Naive thymus-derived CD4-positive, alpha-beta T cell (primary cell): ENCODE results near the gene RCSD1. TPM values are rescaled to one million over a fixed set of nuclear protein-coding genes. Genes with fewer than 3 reads are reported as not detected.

ENCODE experiments used
- ATAC-seq: fragments of 150-1000 bp; cut with Tn5 transposase; 2 replicates; pipeline ENCODE4 v1.10.0; 2021; ENCODE audit warnings: mild to moderate bottlenecking, moderate library complexity
- CTCF ChIA-PET: fragments of 350-600 bp; sonication (Branson Sonifier 250); formaldehyde crosslinking; loops from one replicate; lab custom pipeline; 2021; ENCODE audit warnings: antibody characterized with exemption; lab: Charles Lee
- POLR2A ChIA-PET: fragments of 350-600 bp; sonication (Branson Sonifier 250); formaldehyde crosslinking; loops from one replicate; lab custom pipeline; 2021; ENCODE audit warnings: antibody characterized with exemption, inconsistent platforms; lab: Charles Lee
- DNase-seq, 9 donors: peaks; one replicate each; pipeline versions ENCODE4 v3.0.0 to v3.0.0-alpha.2; 2020 to 2022; ENCODE audit warnings: mixed read lengths in 1 of 9
- H3K27ac ChIP-seq: one replicate; pipeline ENCODE4 v1.7.0; 2013; ENCODE audit warnings: mild to moderate bottlenecking, low read depth, low read length, moderate library complexity
- H3K27me3 ChIP-seq, 2 donors: one replicate each; pipeline ENCODE4 v1.7.0; 2013; ENCODE audit warnings: low read length in 2 of 2, mild to moderate bottlenecking in 2 of 2, moderate library complexity in 2 of 2; ENCODE audit not compliant: control insufficient read depth in 2 of 2, insufficient read depth in 2 of 2
- H3K36me3 ChIP-seq, 3 experiments: 1 replicate in 2 of 3; 2 replicates in 1 of 3; pipeline ENCODE4 v1.7.0; 2013; ENCODE audit warnings: low read length in 3 of 3, mild to moderate bottlenecking in 3 of 3, moderate library complexity in 1 of 3; ENCODE audit not compliant: insufficient read depth in 3 of 3, control insufficient read depth in 2 of 3
- H3K4me1 ChIP-seq, 2 donors: one replicate each; pipeline ENCODE4 v1.7.0; 2013; ENCODE audit warnings: low read length in 2 of 2, mild to moderate bottlenecking in 2 of 2, moderate library complexity in 1 of 2; ENCODE audit not compliant: control insufficient read depth in 2 of 2, insufficient read depth in 2 of 2
- H3K4me3 ChIP-seq: 2 replicates; pipeline ENCODE4 v1.7.0; 2013; ENCODE audit warnings: mild to moderate bottlenecking, low read length
- H3K9me3 ChIP-seq, 3 experiments: 1 replicate in 2 of 3; 2 replicates in 1 of 3; pipeline ENCODE4 v1.7.0; 2013; ENCODE audit warnings: low read length in 3 of 3; ENCODE audit not compliant: control insufficient read depth in 2 of 3
- H3K27ac Mint-ChIP-seq, 9 donors: one replicate each; pipeline ENCODE4 v1.8.0; 2020 to 2022; ENCODE audit warnings: mixed read lengths in 9 of 9, mild to moderate bottlenecking in 8 of 9, moderate library complexity in 5 of 9, inconsistent platforms in 2 of 9
- H3K27me3 Mint-ChIP-seq, 5 donors: one replicate each; pipeline ENCODE4 v1.8.0; 2021 to 2022; ENCODE audit warnings: mixed read lengths in 5 of 5, mild to moderate bottlenecking in 1 of 5
- H3K36me3 Mint-ChIP-seq, 5 donors: one replicate each; pipeline ENCODE4 v1.8.0; 2020 to 2022; ENCODE audit warnings: mixed read lengths in 5 of 5, mild to moderate bottlenecking in 3 of 5, inconsistent platforms in 1 of 5
- H3K4me1 Mint-ChIP-seq, 7 donors: one replicate each; pipeline ENCODE4 v1.8.0; 2020 to 2022; ENCODE audit warnings: mixed read lengths in 7 of 7, mild to moderate bottlenecking in 3 of 7, inconsistent platforms in 1 of 7
- H3K4me3 Mint-ChIP-seq, 10 donors: one replicate each; pipeline ENCODE4 v1.8.0; 2020 to 2022; ENCODE audit warnings: mild to moderate bottlenecking in 10 of 10, mixed read lengths in 10 of 10, moderate library complexity in 6 of 10, inconsistent platforms in 2 of 10
- H3K9me3 Mint-ChIP-seq, 11 donors: one replicate each; pipeline ENCODE4 v1.8.0; 2020 to 2022; ENCODE audit warnings: mixed read lengths in 11 of 11, mild to moderate bottlenecking in 4 of 11, inconsistent platforms in 1 of 11, moderate library complexity in 1 of 11
- intact Hi-C, 2 donors: fragments of 100-400 bp; cut with micrococcal nuclease; formaldehyde crosslinking; loops; one replicate each; pipeline ENCODE4 v1.15.1; 2023
- polyA plus RNA-seq, 2 donors: library from polyadenylated mRNA; unstranded; fragments of 300-500 nt; fragmentation: Illumina TruSeq; gene quantifications; one replicate each; pipeline ENCODE4 v1.2.3, GENCODE V29; 2021
- total RNA-seq, 6 experiments: library from RNA in 5 of 6; stranded (reverse) in 5 of 6; gene quantifications; 1 replicate in 5 of 6; 2 replicates in 1 of 6; pipeline ENCODE4 v1.2.3 and lab custom pipeline; 2021 to 2026

RCSD1 gene
- total and polyA plus RNA-seq, 7 experiments from 2014 or later, result 75.0 to 153 (median 135) TPM

- Histone ChIP-seq H3K4me1 (no peaks in the 10 kb centered on the region), H3K27ac (no peak overlapping the region), H3K4me3 (no peak overlapping the region), H3K27me3 (no peaks in the 10 kb centered on the region), H3K9me3 (no peaks in the 10 kb centered on the region), H3K36me3 (peaks cover 9 to 58% (median 28%) of the 10 kb centered on the region in 3 experiments)
- Mint-ChIP-seq H3K36me3 (peaks cover 14 to 39% (median 26%) of the 10 kb centered on the region in 5 donors), H3K27ac (peak overlapping the region in 5 of 9 donors; percentile 30 to 78 (median 64)), H3K9me3 (peaks cover 0 to 3% (median 0%) of the 10 kb centered on the region in 11 donors), H3K4me3 (no peak overlapping the region), H3K4me1 (peaks cover 10 to 30% (median 24%) of the 10 kb centered on the region in 7 donors), H3K27me3 (no peaks in the 10 kb centered on the region)
- intact Hi-C loops, result loop anchor here in 1 of 2 donors (1.0 kb wide), 1 partner anchor 9 kb away; no protein-coding TSS in a partner anchor
- ATAC-seq, result no peak
- DNase-seq, result peak in 1 of 9 donors; percentile 4
- POLR2A ChIA-PET, result interaction anchor here (1.8 kb wide), 1 partner anchor 10 kb away, joined by 6 read pairs; no protein-coding TSS in a partner anchor
- CTCF ChIA-PET, result interaction anchor here (0.8 to 1.5 kb wide), 2 partner anchors 10 to 104 kb away, joined by 3 to 6 read pairs; no protein-coding TSS in a partner anchor
These were observed 74.7 kb downstream of the RCSD1 start for GRCh38 chr1:167704715-167705114.

- Histone ChIP-seq H3K4me3 (no peak overlapping the region), H3K9me3 (no peaks in the 10 kb centered on the region), H3K27me3 (no peaks in the 10 kb centered on the region), H3K27ac (peak overlapping the region; percentile 11), H3K4me1 (no peaks in the 10 kb centered on the region), H3K36me3 (peaks cover 9 to 52% (median 23%) of the 10 kb centered on the region in 3 experiments)
- peak overlapping the region in 5 of 9 donors; percentile 19 to 78 (median 64) for H3K27ac Mint-ChIP-seq
- intact Hi-C loops, result loop anchor here in 1 of 2 donors (1.0 kb wide), 1 partner anchor 8 kb away; no protein-coding TSS in a partner anchor
- no peak overlapping the region for H3K4me3 Mint-ChIP-seq
- ChIA-PET POLR2A (interaction anchor here (0.9 to 1.8 kb wide), 2 partner anchors 10 kb away, joined by 3 to 6 read pairs; no protein-coding TSS in a partner anchor), CTCF (interaction anchor here (0.8 to 1.5 kb wide), 2 partner anchors 9 to 105 kb away, joined by 3 to 6 read pairs; no protein-coding TSS in a partner anchor)
- H3K36me3 Mint-ChIP-seq, result peaks cover 11 to 34% (median 22%) of the 10 kb centered on the region in 5 donors
- ATAC-seq (no peak), DNase-seq (peak in 1 of 9 donors; percentile 11)
- no peaks in the 10 kb centered on the region for H3K27me3 Mint-ChIP-seq
- peaks cover 0 to 3% (median 0%) of the 10 kb centered on the region in 11 donors for H3K9me3 Mint-ChIP-seq
- peaks cover 10 to 26% (median 20%) of the 10 kb centered on the region in 7 donors for H3K4me1 Mint-ChIP-seq
These were observed 75.2 kb downstream of the RCSD1 start for GRCh38 chr1:167705250-167705649.

- H3K27ac Mint-ChIP-seq, result peak overlapping the region in 6 of 9 donors; percentile 58 to 84 (median 70)
- H3K4me1 Mint-ChIP-seq, result peaks cover 10 to 26% (median 20%) of the 10 kb centered on the region in 7 donors
- POLR2A ChIA-PET, result interaction anchor here (0.9 to 1.8 kb wide), 2 partner anchors 8 to 9 kb away, joined by 3 to 6 read pairs; no protein-coding TSS in a partner anchor
- H3K27ac ChIP-seq, result no peak overlapping the region
- intact Hi-C loops, result no loop called here
- H3K9me3 ChIP-seq, result no peaks in the 10 kb centered on the region
- H3K4me1 ChIP-seq, result no peaks in the 10 kb centered on the region
- H3K36me3 ChIP-seq, result peaks cover 9 to 43% (median 23%) of the 10 kb centered on the region in 3 experiments
- H3K4me3 ChIP-seq, result no peak overlapping the region
- DNase-seq (no peak), ATAC-seq (no peak)
- CTCF ChIA-PET, result interaction anchor here (0.6 kb wide), 1 partner anchor 19 kb away, joined by 4 read pairs; no protein-coding TSS in a partner anchor
- H3K9me3 Mint-ChIP-seq, result peaks cover 0 to 3% (median 0%) of the 10 kb centered on the region in 11 donors
- H3K4me3 Mint-ChIP-seq, result no peak overlapping the region
- peaks cover 11 to 30% (median 22%) of the 10 kb centered on the region in 5 donors for H3K36me3 Mint-ChIP-seq
- H3K27me3 Mint-ChIP-seq, result no peaks in the 10 kb centered on the region
- H3K27me3 ChIP-seq, result no peaks in the 10 kb centered on the region
These were observed 76.3 kb downstream of the RCSD1 start for GRCh38 chr1:167706363-167706762.

- DNase-seq (no peak), ATAC-seq (no peak)
- Mint-ChIP-seq H3K4me3 (no peak overlapping the region), H3K9me3 (peaks cover 0 to 3% (median 0%) of the 10 kb centered on the region in 11 donors), H3K27ac (peak overlapping the region in 8 of 9 donors; percentile 61 to 94 (median 77)), H3K27me3 (no peaks in the 10 kb centered on the region), H3K4me1 (peaks cover 10 to 26% (median 20%) of the 10 kb centered on the region in 7 donors), H3K36me3 (peaks cover 11 to 24% (median 18%) of the 10 kb centered on the region in 5 donors)
- Histone ChIP-seq H3K4me3 (no peak overlapping the region), H3K4me1 (no peaks in the 10 kb centered on the region), H3K9me3 (no peaks in the 10 kb centered on the region), H3K27me3 (no peaks in the 10 kb centered on the region), H3K27ac (no peak overlapping the region), H3K36me3 (peaks cover 9 to 34% (median 23%) of the 10 kb centered on the region in 3 experiments)
- intact Hi-C loops, result no loop called here
- CTCF ChIA-PET, result interaction anchor here (0.6 to 0.7 kb wide), 3 partner anchors 77 to 303 kb away, joined by 3 read pairs; no protein-coding TSS in a partner anchor
- POLR2A ChIA-PET, result no interaction called here
These were observed 77.2 kb downstream of the RCSD1 start for GRCh38 chr1:167706931-167707877.

GRCh38 chr1:167707942-167708341 is 77.9 kb downstream of the RCSD1 start:
- H3K27me3 ChIP-seq, result no peaks in the 10 kb centered on the region
- Mint-ChIP-seq H3K27ac (peak overlapping the region; percentile 16 to 94 (median 83)), H3K36me3 (peaks cover 9 to 22% (median 16%) of the 10 kb centered on the region in 5 donors), H3K27me3 (peaks cover 0 to 7% (median 0%) of the 10 kb centered on the region in 5 donors), H3K9me3 (peaks cover 0 to 5% (median 0%) of the 10 kb centered on the region in 11 donors), H3K4me3 (peak overlapping the region in 1 of 10 donors; percentile 32), H3K4me1 (peaks cover 13 to 28% (median 20%) of the 10 kb centered on the region in 7 donors)
- no peak overlapping the region for H3K27ac ChIP-seq
- ATAC-seq, result no peak
- H3K9me3 ChIP-seq, result no peaks in the 10 kb centered on the region
- no peaks in the 10 kb centered on the region for H3K4me1 ChIP-seq
- no peak overlapping the region for H3K4me3 ChIP-seq
- DNase-seq, result no peak
- ChIA-PET CTCF (interaction anchor here (0.6 kb wide), 2 partner anchors 102 to 304 kb away, joined by 3 read pairs; no protein-coding TSS in a partner anchor), POLR2A (interaction anchor here (0.7 kb wide), 1 partner anchor 150 kb away, joined by 3 read pairs; no protein-coding TSS in a partner anchor)
- intact Hi-C loops, result no loop called here
- peaks cover 9 to 31% (median 23%) of the 10 kb centered on the region in 3 experiments for H3K36me3 ChIP-seq

- ChIA-PET POLR2A (interaction anchor here (0.6 to 1.2 kb wide), 2 partner anchors 11 to 430 kb away, joined by 3 read pairs; no protein-coding TSS in a partner anchor), CTCF (no interaction called here)
- Histone ChIP-seq H3K4me1 (no peaks in the 10 kb centered on the region), H3K4me3 (no peak overlapping the region), H3K27me3 (no peaks in the 10 kb centered on the region), H3K9me3 (no peaks in the 10 kb centered on the region), H3K27ac (peak overlapping the region; percentile 23), H3K36me3 (peaks cover 4 to 21% (median 15%) of the 10 kb centered on the region in 3 experiments)
- Mint-ChIP-seq H3K4me1 (peaks cover 17 to 33% (median 22%) of the 10 kb centered on the region in 7 donors), H3K9me3 (peaks cover 0 to 7% (median 0%) of the 10 kb centered on the region in 11 donors), H3K27ac (peak overlapping the region in 8 of 9 donors; percentile 61 to 95 (median 86)), H3K36me3 (peaks cover 0 to 12% (median 6%) of the 10 kb centered on the region in 5 donors), H3K27me3 (peaks cover 0 to 11% (median 0%) of the 10 kb centered on the region in 5 donors), H3K4me3 (peak overlapping the region in 1 of 10 donors; percentile 61)
- DNase-seq (peak in 1 of 9 donors; percentile 19), ATAC-seq (peak; percentile 49)
- intact Hi-C loops, result no loop called here
These were observed 78.9 kb downstream of the RCSD1 start for GRCh38 chr1:167708940-167709389.
